ENCODE data around the gene DAND5.

Gene DAND5, protein sequence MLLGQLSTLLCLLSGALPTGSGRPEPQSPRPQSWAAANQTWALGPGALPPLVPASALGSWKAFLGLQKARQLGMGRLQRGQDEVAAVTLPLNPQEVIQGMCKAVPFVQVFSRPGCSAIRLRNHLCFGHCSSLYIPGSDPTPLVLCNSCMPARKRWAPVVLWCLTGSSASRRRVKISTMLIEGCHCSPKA

DNA sequence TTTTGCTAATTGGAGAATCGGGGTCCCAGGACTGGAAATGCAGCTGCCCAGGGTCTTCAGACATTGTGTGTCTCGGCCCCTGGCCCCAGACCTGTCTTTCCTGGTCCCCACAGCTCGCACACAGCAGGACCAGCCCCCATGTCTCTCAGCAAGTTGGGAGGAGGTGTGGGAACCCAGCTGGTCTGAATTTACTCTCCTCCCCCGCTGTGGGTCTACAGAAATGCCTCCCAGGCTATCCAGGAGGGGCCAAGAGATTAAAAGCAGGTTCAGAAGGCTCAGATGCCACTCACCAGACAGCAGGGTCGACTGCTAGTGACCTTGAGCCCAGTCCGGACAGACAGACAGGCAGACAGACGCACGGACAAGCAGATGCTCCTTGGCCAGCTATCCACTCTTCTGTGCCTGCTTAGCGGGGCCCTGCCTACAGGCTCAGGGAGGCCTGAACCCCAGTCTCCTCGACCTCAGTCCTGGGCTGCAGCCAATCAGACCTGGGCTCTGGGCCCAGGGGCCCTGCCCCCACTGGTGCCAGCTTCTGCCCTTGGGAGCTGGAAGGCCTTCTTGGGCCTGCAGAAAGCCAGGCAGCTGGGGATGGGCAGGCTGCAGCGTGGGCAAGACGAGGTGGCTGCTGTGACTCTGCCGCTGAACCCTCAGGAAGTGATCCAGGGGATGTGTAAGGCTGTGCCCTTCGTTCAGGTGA lies at the start of gene DAND5:
Gene DAND5 (plus strand): TSS at position 285 of the 697 bp plus-strand sequence. CDS start 85 bp downstream, at position 370.
- no peak for DNase-seq (ENCODE audit: low read depth, low spot score)

DNA sequence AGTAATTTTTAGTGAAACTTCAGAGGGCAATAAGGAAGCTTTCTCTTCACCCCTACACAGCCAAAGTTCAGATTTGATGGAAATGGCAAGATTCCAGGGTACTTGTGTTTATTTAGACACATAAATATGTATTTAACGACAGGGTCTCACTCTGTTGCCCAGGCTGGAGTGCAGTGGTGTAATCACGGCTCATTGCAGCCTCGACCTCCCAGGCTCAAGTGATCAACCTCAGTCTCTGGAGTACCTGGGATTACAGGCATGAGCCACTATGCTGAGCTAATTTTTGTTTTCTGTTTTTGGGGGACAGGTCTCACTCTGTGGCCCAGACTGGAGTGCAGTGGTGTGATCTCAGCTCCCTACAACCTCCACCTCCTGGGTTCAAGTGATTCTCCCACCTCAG lies 48.3 kb upstream of the DAND5 start:
- DNase-seq (ENCODE audit: low read depth, low spot score) = no peak

DNA sequence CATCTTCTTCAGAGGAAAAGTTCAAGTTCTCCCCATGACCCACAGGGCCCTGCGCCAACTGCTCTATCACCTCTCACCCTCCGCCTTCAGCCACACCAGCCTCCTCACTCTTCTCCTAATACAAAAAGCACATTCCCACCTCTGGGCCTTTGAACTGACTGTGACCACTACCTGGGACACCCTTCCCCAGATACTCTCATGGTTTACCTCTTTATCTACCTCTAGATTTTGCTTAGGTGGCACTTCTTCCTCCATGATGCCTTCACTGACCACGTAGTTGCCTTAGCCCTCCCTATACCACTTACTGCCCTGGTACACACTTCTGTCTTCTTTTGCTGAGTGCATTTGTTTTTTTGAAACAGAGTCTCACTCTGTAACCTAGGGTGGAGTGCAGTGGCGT lies 46.4 kb upstream of the DAND5 start:
- no peak for DNase-seq (ENCODE audit: low read depth, low spot score)

DNA sequence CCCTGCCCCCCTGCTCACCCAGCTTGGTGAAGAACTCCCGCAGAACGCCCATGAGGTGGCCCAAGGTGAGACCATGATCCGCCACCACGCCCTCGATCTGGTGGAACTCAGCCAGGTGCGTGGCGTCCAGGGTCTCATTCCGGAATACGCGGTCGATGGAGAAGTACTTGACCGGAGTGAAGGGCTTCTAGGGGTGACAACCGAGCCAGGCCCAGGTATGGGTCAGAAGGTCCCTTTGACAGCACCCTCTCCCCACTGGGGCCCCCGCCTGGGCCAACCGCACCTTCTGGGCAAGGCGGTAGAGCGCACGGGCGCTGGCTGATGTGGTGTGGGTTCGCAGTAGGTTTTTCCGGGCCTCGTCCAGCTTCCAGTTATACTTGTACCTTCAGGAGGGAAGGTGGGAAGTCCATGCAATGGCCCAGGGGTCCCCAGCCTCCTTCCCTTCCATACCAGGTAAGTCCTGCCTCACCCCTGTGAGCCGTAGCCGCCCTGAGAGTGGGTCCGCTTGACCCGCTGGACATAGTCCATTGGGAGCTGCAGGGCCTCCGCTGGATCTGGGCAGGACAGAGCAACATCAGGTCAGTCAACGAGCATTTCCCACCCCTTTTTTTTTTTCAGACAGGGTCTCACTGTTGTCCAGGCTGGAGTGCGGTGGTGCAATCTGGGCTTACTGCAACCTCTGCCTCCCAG lies 44.6 kb upstream of the DAND5 start:
- no peak for DNase-seq (ENCODE audit: low read depth, low spot score)

DNA sequence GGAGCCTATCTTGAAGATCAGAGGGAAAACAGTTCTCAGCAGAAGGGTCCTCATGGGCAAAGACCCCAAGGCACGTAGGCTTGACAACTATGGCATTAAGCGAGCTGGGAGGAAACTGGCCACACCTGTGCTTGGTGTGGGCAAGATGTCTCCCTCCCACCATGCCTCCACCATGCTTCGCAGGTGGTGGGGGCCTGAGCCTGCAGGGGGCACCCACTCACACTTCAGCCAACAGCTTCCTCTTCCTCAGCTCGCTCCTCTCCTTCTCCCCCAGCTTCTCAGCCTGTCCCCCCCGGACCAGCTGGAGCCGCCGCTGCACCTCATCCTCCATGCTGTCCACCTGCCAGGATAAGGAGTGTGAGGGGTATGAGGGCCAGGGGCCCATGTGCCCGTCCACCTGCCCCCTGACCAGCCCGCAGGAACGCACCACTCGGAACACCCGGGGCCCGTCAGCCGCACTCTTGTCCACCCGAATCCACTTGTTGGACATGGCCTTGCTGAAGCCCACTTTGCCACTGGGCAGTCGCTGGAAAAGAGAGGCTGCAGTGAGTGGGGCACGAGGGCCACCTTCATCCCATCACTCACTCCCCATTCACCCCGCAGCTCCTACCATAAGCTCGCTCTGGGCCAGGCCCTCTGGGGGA lies 39.3 kb upstream of the DAND5 start:
- no peak for DNase-seq (ENCODE audit: low read depth, low spot score)

DNA sequence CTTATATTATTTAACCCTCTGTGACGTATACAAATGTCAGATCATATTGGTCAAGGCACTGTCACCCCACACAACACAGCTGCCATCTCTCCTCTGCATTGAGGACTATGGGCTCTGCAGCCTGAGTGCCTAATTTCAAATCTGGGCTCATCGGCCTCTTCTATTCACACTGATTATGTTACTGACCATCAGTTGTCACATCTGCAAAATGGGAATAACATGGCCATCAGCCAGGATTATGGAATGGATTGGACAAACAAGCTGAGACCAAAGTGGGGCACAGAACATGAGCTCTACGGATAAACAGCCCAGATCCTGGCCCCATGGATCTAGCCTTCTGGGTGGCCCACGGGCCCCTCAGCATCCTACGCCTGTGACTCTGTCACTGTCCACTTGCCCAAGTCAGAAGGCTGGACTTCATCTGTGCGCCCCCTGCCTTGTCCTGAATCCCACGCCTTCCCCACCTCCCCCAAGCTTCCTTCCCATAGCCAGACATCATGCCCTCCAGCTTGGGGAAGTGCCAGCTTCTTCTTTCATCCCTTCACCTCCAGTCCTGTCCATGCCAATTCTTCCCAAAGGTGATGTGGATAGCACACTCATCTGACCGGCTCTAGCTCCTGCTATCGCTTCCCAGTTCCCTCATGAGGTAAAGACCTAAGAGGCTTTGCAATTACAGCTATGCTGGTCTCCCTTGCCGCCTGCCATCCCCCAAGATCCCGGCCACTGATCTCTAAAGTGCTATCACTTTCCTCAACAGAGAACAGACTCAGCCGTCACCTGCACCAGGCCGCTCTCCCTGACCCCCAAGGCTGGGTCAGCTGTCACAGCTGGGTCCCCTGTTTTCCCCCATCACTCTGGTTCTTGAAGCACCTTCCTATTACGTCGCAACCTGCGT lies 36.7 kb upstream of the DAND5 start:
- no peak for DNase-seq (ENCODE audit: low read depth, low spot score)

DNA sequence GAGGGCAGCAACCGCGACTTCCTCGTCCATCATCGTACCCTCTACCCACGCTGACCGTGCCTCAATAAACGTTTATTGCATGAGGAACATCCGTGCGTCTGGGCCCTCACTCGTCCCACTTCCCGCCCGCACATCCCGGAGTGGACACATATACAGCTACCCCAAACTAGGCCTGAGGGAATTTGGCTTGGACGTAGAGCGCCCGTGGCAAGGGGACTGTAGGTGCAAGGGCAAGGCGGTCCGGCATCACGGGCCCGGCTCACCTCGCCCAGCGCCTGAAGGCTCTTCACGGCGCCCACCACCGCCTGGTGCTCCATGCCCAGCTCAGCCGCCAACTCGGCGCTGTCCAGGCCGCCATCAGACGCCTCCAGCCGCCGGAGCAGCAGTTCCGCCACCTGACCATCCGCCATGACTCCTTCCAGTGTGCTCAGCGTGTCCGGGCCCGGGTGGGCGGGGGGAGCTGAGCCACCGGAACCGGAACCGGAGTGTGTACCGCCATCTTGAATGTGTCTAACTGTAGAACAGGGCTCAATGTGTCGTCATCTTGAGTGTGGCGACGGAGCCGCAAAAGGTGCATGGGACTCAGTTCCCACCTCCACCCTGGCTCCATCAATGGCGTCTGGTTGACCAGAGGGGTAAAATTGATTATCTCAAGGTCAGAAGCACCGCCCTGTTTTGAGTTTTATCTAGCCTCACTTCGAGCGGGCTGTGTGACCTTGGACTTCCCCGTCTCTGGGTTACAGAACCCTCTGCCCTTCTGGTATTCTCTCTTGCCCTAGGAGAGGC lies 35.9 kb upstream of the DAND5 start, which contains the start of gene FARSA:
Gene FARSA (minus strand): TSS at position 425 of the 786 bp plus-strand sequence. CDS start 15 bp downstream, at position 410.
- peak; percentile 80 for DNase-seq (ENCODE audit: low read depth, low spot score)

DNA sequence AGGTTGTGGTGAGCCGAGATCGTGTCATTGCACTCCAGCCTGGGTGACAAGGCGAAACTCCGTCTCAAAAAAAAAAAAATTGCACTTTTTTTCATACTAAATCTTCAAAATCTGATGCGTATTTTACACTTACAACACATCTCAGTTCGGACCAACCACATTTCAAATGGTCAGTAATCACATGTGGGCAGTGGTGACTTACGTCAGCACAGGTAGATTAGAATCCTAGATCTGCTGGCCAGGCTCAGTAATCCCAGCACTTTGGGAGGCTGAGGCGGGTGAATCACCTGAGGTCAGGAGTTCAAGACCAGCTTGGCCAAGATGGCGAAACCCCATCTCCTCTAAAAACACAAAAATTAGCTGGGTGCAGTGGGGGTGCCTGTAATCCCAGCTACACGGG lies 34.3 kb upstream of the DAND5 start:
- DNase-seq (ENCODE audit: low read depth, low spot score) = no peak

DNA sequence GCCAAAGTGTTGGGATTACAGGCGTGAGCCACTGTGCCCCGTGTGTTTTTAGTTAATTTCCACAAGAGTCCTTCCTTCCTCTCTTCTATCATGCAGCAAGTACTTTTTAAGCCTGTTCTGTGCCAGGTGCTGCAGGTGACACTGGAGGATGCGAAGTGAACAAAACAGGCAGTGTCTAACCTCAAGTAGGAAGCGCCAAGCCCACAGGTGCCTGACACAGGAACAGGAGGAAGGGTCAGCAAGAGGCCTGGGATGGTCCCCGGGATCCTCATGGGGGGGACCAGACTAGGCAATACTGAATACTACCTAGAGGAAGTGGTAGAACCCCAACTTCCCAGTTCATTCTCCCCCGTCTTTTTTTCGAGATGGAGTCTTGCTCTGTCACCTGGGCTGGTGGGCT lies 32.8 kb upstream of the DAND5 start:
- DNase-seq (ENCODE audit: low read depth, low spot score) = no peak

DNA sequence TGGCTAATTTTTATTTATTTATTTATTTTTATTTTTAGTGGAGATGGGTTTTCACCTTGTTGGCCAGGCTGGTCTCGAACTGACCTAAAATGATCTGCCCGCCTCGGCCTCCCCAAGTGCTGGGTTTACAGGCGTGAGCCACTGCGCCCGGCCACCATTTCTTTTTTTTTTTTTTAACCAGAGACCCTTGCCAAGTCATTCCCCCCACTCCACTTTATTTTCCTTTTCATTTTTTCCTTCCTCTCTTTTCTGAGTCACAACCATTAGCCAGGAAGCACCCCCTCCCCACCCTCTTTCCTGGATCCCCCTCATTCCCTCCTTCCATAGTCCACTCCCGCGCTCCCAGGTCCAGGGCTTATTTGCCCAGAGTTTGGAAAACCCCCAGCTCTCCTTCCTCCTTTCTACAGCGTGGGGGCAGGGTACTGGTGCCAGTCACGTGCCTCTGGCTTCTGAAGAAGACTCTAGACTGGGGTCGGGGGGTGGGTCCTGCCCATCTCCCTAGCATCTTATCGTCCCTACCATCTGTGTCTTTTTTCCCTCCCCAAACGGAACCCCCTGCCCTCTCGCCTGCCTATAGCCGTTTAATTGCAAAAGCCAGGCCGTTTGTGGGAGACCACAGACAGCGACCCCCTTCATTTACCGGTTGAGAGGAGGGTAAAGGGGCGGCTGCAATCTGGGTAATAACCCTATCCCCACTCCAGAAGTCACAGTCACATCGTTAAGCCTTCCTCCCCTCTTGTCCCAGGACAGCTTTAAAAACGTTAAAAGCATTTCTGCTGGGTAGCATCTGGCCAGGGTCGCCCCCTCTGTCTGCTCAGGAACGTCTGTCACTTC lies 32.1 kb upstream of the DAND5 start:
- no peak for DNase-seq (ENCODE audit: low read depth, low spot score)

DNA sequence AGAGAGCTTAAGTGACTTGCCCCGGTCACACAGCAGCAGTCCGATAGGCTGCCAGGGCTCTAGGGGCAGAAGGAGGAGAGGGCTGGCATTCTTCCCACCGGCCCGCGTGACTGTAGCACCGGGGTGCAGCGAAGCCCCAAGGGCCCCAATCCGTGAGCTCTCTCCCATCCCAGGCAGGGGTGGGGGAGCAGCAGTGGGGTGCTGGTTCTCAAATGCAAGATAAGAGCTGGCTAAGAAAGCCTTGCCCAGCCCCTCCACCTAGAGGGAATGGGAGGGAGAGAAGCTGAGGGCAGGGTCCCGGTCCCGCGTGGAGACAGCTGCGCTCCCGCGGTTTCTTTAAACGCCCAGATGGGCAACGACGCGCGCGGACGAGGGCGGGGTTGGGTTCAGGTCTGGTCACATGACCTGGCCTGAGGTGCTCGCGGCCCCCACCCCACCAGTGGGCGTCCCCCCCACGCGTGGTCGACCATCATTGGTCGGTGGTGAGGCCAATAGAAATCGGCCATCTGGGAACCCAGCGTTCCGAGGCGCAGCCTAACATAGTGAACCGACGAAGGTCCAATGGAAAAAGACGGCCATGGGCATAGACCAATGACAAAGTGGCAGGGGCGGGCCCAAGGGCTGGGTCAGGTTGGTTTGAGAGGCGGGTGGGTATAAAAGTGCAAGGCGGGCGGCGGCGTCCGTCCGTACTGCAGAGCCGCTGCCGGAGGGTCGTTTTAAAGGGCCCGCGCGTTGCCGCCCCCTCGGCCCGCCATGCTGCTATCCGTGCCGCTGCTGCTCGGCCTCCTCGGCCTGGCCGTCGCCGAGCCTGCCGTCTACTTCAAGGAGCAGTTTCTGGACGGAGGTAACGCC lies 31.2 kb upstream of the DAND5 start, which contains the start of gene CALR:
Gene CALR (plus strand): TSS at position 683 of the 852 bp plus-strand sequence. CDS start 71 bp downstream, at position 754.
- peak; percentile 99 for DNase-seq (ENCODE audit: low read depth, low spot score)

DNA sequence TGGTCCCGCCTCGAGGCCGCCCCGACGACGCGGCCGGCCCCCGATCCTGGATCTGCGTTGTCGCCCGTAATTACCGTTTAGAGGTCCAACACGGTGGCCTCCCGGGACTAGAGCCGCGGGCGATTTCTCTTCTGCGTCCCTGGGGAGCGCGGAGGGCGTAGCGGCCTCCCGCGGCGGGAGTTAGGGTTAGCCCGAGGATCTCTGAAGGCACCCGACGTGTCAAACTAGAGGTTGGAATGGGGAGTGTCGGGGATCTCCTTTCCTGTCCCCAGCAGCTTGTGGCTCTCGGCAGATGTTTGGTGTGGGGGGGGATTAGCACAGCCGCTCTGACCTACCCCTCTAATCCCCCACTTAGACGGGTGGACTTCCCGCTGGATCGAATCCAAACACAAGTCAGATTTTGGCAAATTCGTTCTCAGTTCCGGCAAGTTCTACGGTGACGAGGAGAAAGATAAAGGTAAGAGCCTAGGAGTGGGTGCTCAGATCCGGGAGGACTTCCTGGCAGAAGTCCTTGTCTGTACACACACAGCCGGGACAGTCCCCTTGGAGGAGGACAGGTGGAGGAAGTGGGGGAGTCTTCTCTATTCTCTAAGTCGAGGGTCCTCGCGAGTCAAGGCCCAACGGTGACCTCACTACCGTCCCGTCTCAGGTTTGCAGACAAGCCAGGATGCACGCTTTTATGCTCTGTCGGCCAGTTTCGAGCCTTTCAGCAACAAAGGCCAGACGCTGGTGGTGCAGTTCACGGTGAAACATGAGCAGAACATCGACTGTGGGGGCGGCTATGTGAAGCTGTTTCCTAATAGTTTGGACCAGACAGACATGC lies 30.4 kb upstream of the DAND5 start:
- DNase-seq (ENCODE audit: low read depth, low spot score) = no peak

DNA sequence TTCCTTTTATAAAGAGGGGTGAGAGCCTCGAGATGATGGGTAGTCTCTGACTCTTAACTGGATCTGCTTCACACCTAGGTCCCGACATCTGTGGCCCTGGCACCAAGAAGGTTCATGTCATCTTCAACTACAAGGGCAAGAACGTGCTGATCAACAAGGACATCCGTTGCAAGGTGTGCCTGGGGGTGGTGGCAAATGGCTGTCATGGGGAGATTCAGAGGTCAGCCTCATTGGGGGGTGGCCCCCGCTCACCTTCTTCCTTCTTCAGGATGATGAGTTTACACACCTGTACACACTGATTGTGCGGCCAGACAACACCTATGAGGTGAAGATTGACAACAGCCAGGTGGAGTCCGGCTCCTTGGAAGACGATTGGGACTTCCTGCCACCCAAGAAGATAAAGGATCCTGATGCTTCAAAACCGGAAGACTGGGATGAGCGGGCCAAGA lies 29.4 kb upstream of the DAND5 start:
- no peak for DNase-seq (ENCODE audit: low read depth, low spot score)

DNA sequence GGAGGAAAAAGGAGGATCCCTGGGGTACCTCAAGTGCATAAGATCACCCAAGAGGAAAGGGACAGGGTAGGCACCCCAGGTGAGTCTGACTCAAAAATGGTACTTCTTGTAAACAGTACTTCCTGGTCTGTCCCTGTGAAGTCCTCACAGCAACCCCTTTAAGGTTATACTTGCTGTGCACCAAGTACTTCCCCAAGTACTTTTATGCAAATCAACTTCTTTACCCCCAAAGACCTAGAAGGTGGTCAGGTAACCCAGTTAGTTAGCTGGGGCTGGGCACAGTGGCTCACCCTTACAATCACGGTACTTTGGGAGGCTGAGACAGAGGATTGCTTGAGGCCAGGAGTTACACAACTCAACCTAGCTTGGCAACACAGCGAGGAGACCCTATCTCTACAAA lies 28.5 kb upstream of the DAND5 start:
- DNase-seq (ENCODE audit: low read depth, low spot score) = no peak

DNA sequence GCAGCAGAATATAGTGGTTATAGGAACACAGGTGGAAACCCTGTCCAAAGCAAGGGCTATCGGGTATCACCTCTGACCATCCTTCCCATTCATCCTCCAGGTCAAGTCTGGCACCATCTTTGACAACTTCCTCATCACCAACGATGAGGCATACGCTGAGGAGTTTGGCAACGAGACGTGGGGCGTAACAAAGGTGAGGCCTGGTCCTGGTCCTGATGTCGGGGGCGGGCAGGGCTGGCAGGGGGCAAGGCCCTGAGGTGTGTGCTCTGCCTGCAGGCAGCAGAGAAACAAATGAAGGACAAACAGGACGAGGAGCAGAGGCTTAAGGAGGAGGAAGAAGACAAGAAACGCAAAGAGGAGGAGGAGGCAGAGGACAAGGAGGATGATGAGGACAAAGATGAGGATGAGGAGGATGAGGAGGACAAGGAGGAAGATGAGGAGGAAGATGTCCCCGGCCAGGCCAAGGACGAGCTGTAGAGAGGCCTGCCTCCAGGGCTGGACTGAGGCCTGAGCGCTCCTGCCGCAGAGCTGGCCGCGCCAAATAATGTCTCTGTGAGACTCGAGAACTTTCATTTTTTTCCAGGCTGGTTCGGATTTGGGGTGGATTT lies 25.8 kb upstream of the DAND5 start:
- no peak for DNase-seq (ENCODE audit: low read depth, low spot score)

DNA sequence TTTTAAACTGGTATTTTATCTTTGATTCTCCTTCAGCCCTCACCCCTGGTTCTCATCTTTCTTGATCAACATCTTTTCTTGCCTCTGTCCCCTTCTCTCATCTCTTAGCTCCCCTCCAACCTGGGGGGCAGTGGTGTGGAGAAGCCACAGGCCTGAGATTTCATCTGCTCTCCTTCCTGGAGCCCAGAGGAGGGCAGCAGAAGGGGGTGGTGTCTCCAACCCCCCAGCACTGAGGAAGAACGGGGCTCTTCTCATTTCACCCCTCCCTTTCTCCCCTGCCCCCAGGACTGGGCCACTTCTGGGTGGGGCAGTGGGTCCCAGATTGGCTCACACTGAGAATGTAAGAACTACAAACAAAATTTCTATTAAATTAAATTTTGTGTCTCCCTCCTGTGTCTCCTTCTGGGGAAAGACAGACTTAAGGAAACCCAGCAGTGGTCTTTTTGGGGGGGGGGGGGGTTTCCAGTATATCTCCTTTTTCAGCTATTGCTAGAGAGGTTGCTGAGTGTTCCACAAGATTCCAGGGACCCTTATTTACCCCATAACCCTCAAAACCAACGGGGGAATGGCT lies 25.2 kb upstream of the DAND5 start:
- no peak for DNase-seq (ENCODE audit: low read depth, low spot score)

Measured in activated naive CD8-positive, alpha-beta T cell treated with anti-CD3 and anti-CD28 coated beads, Interleukin-2, amount 50 U/mL, for 16 hours (primary cell).